Breast epithelium (tissue), 3 donors: ENCODE measurements around the gene CRIM1.

Experiments
- CTCF ChIP-seq, 3 donors: fragments of 450-650 bp; IDR thresholded peaks; one replicate each; pipeline ENCODE4 v1.5.1; 2016 to 2017; ENCODE audit warnings: antibody characterized with exemption in 3 of 3, mild to moderate bottlenecking in 3 of 3, moderate library complexity in 3 of 3
- POLR2A ChIP-seq: fragments of 450-650 bp; IDR thresholded peaks from one replicate; pipeline ENCODE4 v1.6.1; 2016; ENCODE audit warnings: antibody characterized with exemption, mild to moderate bottlenecking, moderate library complexity
- POLR2AphosphoS5 ChIP-seq, 3 donors: sonication (generic); formaldehyde crosslinking; IDR thresholded peaks; one replicate each; pipeline ENCODE4 v1.6.1; 2017; ENCODE audit warnings: antibody characterized with exemption in 3 of 3

- TF ChIP-seq CTCF (IDR thresholded peaks at IDR 0.05) (no peak), POLR2AphosphoS5 (IDR thresholded peaks at IDR 0.05) (no peak), POLR2A (no peak)
These were observed 19.0 kb downstream of the CRIM1 start for GRCh38 chr2:36374585-36374984.
